Karpas-422 (cell line): Measurements from ENCODE around the gene TMA7. TPM values are rescaled to one million over a fixed set of nuclear protein-coding genes. Genes with fewer than 3 reads are reported as not detected.

Experiments used
- DNase-seq: peaks from one replicate; pipeline ENCODE4 v3.0.0-alpha.2; 2015
- H2AFZ ChIP-seq: fragments of 200-600 bp; sonication (generic); 2 replicates; pipeline ENCODE4 v1.6.1; 2014; ENCODE audit warnings: antibody characterized with exemption, low read length, mixed read lengths
- H3K27ac ChIP-seq: fragments of 200-600 bp; sonication (generic); 2 replicates; pipeline ENCODE4 v1.5.1; 2014; ENCODE audit warnings: mild to moderate bottlenecking, low read length, moderate library complexity
- H3K27me3 ChIP-seq: fragments of 200-600 bp; sonication (generic); 2 replicates; pipeline ENCODE4 v1.6.1; 2014; ENCODE audit warnings: low read length, mixed read lengths
- H3K36me3 ChIP-seq: fragments of 200-600 bp; sonication (generic); 2 replicates; pipeline ENCODE4 v1.6.1; 2014; ENCODE audit warnings: low read length, mixed read lengths; ENCODE audit not compliant: insufficient read depth
- H3K4me1 ChIP-seq: fragments of 200-600 bp; sonication (generic); 2 replicates; pipeline ENCODE4 v1.6.1; 2014; ENCODE audit warnings: mild to moderate bottlenecking, low read length, mixed read lengths
- H3K4me2 ChIP-seq: fragments of 200-600 bp; sonication (generic); 2 replicates; pipeline ENCODE4 v1.6.1; 2014; ENCODE audit warnings: low read length, low read depth, mild to moderate bottlenecking; ENCODE audit not compliant: poor library complexity, severe bottlenecking
- H3K4me3 ChIP-seq: fragments of 200-600 bp; sonication (generic); 2 replicates; pipeline ENCODE4 v1.5.1; 2014; ENCODE audit warnings: mild to moderate bottlenecking, antibody characterized with exemption, low read length, mixed read lengths
- H3K79me2 ChIP-seq: fragments of 200-600 bp; sonication (generic); 2 replicates; pipeline ENCODE4 v1.6.1; 2014; ENCODE audit warnings: mild to moderate bottlenecking, low read length, mixed read lengths
- H3K9ac ChIP-seq: fragments of 200-600 bp; sonication (generic); 2 replicates; pipeline ENCODE4 v1.6.0; 2014; ENCODE audit warnings: low read length
- H3K9me2 ChIP-seq: fragments of 200-600 bp; sonication (generic), shearing (Covaris generic); replicated peaks from 2 replicates; pipeline ENCODE4 v1.6.0; 2014; ENCODE audit warnings: mild to moderate bottlenecking, low read length, moderate library complexity; ENCODE audit not compliant: insufficient read depth
- H3K9me3 ChIP-seq: fragments of 300-700, 200-600 bp; sonication (generic); 2 replicates; pipeline ENCODE4 v1.6.1; 2014; ENCODE audit warnings: low read length, mixed read lengths
- H4K20me1 ChIP-seq: fragments of 200-600 bp; sonication (generic); 2 replicates; pipeline ENCODE4 v1.6.1; 2014; ENCODE audit warnings: mild to moderate bottlenecking, antibody characterized with exemption, low read length, low read depth; ENCODE audit not compliant: insufficient read depth
- total RNA-seq: library from RNA; depleted of rRNA; stranded (reverse); fragments of >200 nt; shearing (Covaris generic); gene quantifications from 2 replicates; pipeline ENCODE4 v1.2.3, GENCODE V29; 2014; ENCODE audit warnings: low replicate concordance; rRNA removed

The TMA7 gene
- total RNA-seq = 300 and 483 TPM in 2 replicates

DNA sequence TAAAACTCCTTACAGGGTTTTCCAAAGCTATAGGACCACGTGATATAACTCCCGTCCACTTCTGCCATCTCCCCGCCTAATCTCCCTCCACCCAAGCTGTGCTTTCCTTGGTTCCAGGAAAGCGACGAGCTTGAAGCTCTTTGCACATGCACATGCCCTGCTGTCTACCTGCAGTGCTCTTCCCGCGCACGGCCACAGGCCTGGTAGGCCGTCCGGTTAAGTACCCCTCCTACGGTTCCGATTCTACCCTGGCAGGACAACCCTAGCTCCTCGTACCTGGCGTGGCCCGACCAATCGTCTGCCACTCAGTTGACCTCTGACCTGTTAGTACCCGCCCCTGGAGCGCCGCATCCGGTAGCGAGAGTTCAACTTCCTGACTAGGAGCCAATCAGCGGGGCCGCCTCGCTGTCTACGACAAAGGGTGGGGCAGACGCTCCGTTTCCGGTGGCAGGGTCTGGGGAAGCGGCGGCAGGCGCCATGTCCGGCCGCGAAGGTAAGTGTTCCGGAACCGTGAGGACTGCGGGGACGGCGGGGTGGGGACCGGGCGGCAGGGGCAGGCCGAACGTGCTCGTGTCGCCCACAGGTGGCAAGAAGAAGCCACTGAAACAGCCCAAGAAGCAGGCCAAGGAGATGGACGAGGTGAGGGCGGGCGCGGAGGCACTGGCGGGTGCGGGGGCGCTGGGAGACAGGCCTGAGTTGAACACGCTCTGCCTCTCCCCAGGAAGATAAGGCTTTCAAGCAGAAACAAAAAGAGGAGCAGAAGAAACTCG is at the start of gene TMA7, which contains the start of gene CCDC51:
Gene TMA7, plus strand, starts transcription at position 438 of the 770 bp plus-strand sequence. Its CDS starts 40 bp downstream, at position 478.
Gene CCDC51, minus strand, starts transcription at position 300 of the 770 bp plus-strand sequence. CDS start 4,991 bp downstream, outside the sequence.
- peak; percentile 99 for DNase-seq
- Histone ChIP-seq H3K4me2 (peak within 1 kb of the TSS; percentile 91), H3K27me3 (no peaks in the 10 kb centered on the region), H3K79me2 (peaks cover 45% of the 10 kb centered on the region), H4K20me1 (no peaks in the 10 kb centered on the region; the same call in 1 of the 2 replicates), H3K4me3 (peak within 1 kb of the TSS; percentile 91), H3K9me2 (no peaks in the 10 kb centered on the region), H3K36me3 (peaks cover 13% of the 10 kb centered on the region), H3K4me1 (peaks cover 39% of the 10 kb centered on the region), H3K9me3 (no peaks in the 10 kb centered on the region), H3K27ac (peak within 1 kb of the TSS; percentile 69), H2AFZ (no peak within 1 kb of the TSS), H3K9ac (peak within 1 kb of the TSS; percentile 97)

DNA sequence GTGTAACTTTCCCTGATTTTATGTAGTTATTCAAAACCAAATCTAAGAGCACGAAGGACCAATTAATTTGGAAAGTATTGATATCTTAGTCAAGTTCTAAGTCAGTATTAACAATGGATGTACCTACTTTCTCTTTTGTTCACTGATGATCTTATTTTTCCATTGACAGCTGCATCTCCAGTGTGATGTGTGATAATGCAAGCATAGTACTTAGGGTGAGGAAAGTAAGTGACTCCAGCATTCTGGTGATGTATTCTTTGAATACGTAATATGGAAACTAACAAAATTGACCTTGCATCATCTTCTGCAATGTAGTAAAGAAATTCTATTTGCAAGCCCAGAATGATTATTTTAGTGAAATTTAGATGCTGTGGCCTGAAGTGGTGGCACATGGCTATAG is 45.7 kb upstream of the TMA7 start:
- no peak overlapping the region for H3K4me2 ChIP-seq
- H3K4me1 ChIP-seq = peaks cover 7% of the 10 kb centered on the region
- no peaks in the 10 kb centered on the region for H3K27me3 ChIP-seq
- no peaks in the 10 kb centered on the region for H3K79me2 ChIP-seq
- H3K9me3 ChIP-seq = no peaks in the 10 kb centered on the region
- no peaks in the 10 kb centered on the region for H3K36me3 ChIP-seq
- no peak for DNase-seq
- no peak overlapping the region for H3K4me3 ChIP-seq
- H2AFZ ChIP-seq = no peak overlapping the region
- no peak overlapping the region for H3K9ac ChIP-seq
- H3K27ac ChIP-seq = no peak overlapping the region
- H3K9me2 ChIP-seq = no peaks in the 10 kb centered on the region
- no peaks in the 10 kb centered on the region for H4K20me1 ChIP-seq

DNA sequence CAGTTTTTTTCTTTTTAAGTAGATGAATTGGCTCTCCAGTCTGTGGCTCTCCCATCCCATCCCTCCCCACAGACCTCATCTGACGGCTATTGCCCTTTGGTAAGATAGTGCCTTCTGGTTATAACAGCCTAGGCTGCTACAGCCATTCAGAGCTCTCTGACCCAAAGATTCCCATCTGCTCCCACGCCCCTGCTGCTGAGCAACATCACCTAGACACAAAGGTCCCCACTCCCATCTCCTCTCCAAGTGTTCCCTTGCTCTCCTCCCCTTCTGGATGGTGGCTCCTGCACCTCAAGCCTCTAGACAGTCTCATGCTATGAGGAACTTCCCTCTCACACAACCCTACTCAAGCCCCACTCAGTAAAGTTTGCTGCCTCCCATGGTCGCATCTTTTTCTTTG is 44.3 kb upstream of the TMA7 start:
- Histone ChIP-seq H3K4me1 (peaks cover 7% of the 10 kb centered on the region), H3K4me2 (no peak overlapping the region), H3K9ac (no peak overlapping the region), H2AFZ (no peak overlapping the region), H3K79me2 (no peaks in the 10 kb centered on the region), H3K4me3 (no peak overlapping the region), H3K9me2 (no peaks in the 10 kb centered on the region), H3K27me3 (no peaks in the 10 kb centered on the region), H3K27ac (no peak overlapping the region), H3K9me3 (no peaks in the 10 kb centered on the region), H3K36me3 (no peaks in the 10 kb centered on the region), H4K20me1 (no peaks in the 10 kb centered on the region)
- DNase-seq = no peak

DNA sequence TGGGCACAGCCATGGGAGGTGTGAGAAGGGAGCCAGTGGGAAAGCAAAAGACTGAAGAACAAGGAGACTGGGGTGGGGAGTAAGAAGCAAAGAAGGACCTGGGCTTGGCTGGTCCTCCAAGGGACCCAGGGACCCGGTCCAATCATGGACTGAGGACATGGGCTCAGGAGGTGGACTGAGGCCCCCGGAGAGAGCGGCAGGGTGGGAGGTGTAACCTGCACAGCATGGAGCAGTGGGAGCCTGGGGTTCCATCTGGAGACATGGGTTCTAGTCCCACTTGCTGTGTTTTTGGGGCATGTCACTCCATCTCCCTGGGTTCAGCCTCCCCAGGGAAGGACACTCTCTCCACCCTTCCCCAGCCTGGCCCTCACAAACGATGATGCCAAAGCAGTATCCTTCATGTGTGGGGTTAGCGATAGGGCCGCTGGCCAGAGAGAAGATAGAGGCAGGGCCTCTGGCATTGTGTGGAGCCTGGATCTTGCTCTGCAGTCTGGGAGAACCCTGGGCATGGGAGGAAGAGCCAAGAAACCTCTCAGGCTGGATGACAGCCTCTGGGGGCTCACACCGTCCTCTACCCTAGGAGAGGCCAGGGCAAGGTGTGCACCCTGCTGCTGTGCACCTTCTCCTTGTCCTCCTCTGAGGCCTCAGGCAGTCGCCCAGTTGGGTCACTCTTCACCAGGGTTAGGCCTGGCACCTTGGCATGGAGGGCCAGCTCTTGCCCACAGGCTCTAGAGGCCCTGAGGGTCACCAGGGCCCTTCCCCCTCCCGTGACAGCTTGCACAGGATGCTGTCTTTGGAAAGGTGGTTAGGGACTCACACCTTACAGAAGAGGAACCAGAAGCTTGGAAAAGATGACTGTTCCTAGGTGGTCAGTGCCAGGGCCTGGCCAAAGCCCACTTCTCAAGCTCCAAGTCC is 42.0 kb upstream of the TMA7 start:
- DNase-seq = no peak
- no peak overlapping the region for H2AFZ ChIP-seq

DNA sequence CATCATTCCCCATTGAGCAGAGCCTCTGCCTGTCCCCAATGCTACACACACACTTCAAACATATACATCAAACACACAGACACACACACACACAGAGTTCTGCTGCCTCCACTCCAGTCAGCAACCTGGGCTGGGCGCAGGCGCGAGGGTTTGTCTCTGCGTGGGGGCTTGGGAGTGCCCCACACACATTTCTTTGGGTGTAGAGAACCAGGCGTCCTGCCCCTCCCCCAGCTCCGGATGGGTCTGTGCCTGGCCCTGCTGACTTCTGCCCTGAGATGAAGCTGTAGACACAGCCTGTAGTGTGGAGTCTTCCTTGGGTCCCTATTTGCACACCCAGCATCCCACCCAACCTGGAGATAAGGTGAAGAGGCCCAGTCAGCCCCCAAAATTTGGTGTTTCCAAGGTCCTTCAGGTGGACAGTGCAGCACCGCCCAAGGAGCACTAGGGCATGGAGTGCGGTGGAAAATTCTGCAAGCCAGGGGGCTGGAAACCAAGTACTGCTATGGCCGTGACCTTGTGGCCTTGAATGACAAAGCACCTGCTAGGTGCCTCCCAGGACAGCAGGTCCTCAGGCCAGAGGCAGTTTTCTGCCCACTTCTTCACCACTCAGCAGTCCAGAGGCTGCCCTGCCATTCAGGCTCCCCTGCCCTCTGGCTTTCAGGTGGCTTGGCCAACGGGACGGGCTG is 41.2 kb upstream of the TMA7 start:
- DNase-seq = no peak
- Histone ChIP-seq H3K27me3 (no peaks in the 10 kb centered on the region), H3K4me1 (peaks cover 7% of the 10 kb centered on the region), H3K36me3 (no peaks in the 10 kb centered on the region), H3K9me3 (no peaks in the 10 kb centered on the region), H3K4me2 (no peak overlapping the region), H4K20me1 (no peaks in the 10 kb centered on the region), H3K79me2 (no peaks in the 10 kb centered on the region), H3K27ac (no peak overlapping the region), H3K9me2 (no peaks in the 10 kb centered on the region), H2AFZ (no peak overlapping the region), H3K9ac (no peak overlapping the region), H3K4me3 (no peak overlapping the region)

More for the DNA sequence above, 42.0 kb upstream of the TMA7 start:
- H3K79me2 ChIP-seq = no peaks in the 10 kb centered on the region
- H3K36me3 ChIP-seq = no peaks in the 10 kb centered on the region
- no peaks in the 10 kb centered on the region for H4K20me1 ChIP-seq
- peaks cover 7% of the 10 kb centered on the region for H3K4me1 ChIP-seq
- no peaks in the 10 kb centered on the region for H3K9me2 ChIP-seq
- H3K27me3 ChIP-seq = no peaks in the 10 kb centered on the region
- no peak overlapping the region for H3K27ac ChIP-seq
- H3K4me2 ChIP-seq = no peak overlapping the region
- no peak overlapping the region for H3K9ac ChIP-seq
- H3K9me3 ChIP-seq = no peaks in the 10 kb centered on the region
- H3K4me3 ChIP-seq = no peak overlapping the region

DNA sequence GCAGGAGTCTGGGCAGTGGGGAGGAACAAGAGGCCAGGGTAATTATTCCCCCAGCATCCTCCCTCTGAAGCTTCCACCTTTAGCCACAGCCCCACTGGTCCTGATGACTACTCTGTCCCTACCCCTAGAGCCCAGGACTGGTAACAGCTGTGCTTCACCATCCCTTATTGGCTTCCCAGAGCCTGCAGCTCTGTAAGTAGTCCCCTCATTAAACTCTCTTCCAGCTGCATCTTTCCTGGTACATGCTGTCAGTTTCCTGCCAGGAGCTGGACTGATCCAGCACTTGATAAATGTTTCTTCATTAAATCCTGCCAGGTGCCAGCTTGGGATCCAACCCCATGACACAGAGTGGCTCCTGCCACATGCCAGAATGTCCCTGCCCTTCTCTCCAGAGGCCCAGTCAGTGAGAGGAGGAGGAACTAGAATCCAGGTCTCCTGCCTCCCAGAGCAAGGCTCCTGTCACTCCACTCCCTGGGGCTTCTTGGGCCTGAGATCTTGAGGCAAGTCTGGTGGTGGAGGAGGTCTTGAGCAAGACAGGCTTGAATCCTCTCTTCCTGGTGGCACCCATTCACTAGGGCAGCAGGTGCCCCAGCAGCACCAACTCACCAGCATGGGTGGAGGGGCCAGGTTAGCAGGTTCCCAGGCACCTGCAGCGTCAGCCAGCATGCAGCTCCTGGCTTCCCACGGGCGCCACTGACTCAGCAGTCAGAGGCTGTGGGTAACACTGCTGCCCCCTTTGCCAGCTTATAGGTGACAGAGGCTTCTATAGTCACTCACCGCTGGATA is 40.5 kb upstream of the TMA7 start:
- Histone ChIP-seq H3K9me2 (no peaks in the 10 kb centered on the region), H3K36me3 (no peaks in the 10 kb centered on the region), H3K4me3 (no peak overlapping the region), H3K27me3 (no peaks in the 10 kb centered on the region), H3K27ac (no peak overlapping the region), H3K79me2 (no peaks in the 10 kb centered on the region), H3K4me1 (peaks cover 7% of the 10 kb centered on the region), H2AFZ (no peak overlapping the region), H3K9me3 (no peaks in the 10 kb centered on the region), H3K4me2 (no peak overlapping the region), H3K9ac (no peak overlapping the region), H4K20me1 (no peaks in the 10 kb centered on the region)
- no peak for DNase-seq

DNA sequence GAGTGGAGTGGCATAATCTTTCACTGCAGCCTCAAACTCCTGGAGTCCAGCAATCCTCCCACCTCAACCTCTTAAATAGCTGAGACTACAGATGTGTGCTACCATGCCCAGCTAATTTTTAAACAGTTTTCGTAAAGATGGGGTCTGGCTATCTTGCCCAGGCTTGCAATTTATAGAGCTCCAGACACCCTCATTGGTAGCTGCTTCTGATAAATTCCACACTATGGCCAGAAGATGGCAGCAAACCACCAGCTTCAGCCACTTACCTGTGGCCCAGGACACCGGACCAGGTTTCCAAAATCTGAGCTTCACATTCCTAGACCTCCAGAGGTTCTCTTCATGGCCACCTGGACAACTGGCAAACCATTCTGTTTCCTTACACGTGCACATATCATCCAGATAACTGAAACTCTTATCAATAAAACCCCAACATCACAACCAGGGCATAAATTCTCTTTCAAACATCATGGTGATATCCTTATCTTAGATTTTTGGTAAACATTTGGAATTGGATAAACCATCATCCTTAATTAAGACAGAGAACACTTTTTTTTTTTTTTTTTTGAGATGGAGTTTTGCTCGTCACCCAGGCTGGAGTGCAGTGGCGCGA is 39.1 kb upstream of the TMA7 start:
- Histone ChIP-seq H3K27ac (no peak overlapping the region), H3K4me2 (no peak overlapping the region), H3K27me3 (no peaks in the 10 kb centered on the region), H3K79me2 (no peaks in the 10 kb centered on the region), H3K36me3 (no peaks in the 10 kb centered on the region), H3K4me1 (no peaks in the 10 kb centered on the region), H2AFZ (no peak overlapping the region), H3K9ac (no peak overlapping the region), H3K4me3 (no peak overlapping the region), H3K9me2 (no peaks in the 10 kb centered on the region), H3K9me3 (no peaks in the 10 kb centered on the region), H4K20me1 (no peaks in the 10 kb centered on the region)
- DNase-seq = peak; percentile 85
